ENCODE measurements around the gene CROT.
"Not testable (repeated sequence)": the region's sequence is repeated elsewhere in the genome, so short reads cannot be mapped to it uniquely, and the experiment has no call there.

The CROT gene

DNA sequence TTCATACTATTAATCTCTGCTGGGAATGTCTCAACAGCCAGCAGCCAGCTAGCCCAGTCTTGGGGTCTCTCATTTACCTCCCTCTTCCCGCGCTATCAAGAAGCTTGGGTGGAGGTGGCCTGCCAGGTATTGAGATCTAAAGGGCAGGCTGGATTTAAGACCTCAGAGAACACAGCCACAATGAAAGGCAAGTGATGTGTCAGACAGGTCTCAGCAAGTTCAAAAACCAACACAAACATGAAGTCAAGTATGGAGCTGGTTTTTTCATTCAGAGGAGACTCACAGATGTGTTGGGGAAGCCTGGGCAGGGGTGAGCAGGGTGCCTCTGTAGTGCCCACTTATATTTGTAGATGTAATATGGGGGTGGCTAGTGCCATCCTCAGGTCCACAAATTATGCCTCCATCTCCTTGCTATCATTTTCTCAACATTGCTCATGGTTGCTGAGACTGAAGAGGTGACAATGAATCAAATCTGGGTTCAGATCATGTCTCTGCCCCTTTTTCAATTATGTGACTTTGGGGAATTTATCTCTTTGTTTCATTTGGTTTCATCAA, 27.7 kb upstream of the CROT start:
- DNase-seq (ENCODE audit: low spot score) = no peak
- TF ChIP-seq, protein P1, sequence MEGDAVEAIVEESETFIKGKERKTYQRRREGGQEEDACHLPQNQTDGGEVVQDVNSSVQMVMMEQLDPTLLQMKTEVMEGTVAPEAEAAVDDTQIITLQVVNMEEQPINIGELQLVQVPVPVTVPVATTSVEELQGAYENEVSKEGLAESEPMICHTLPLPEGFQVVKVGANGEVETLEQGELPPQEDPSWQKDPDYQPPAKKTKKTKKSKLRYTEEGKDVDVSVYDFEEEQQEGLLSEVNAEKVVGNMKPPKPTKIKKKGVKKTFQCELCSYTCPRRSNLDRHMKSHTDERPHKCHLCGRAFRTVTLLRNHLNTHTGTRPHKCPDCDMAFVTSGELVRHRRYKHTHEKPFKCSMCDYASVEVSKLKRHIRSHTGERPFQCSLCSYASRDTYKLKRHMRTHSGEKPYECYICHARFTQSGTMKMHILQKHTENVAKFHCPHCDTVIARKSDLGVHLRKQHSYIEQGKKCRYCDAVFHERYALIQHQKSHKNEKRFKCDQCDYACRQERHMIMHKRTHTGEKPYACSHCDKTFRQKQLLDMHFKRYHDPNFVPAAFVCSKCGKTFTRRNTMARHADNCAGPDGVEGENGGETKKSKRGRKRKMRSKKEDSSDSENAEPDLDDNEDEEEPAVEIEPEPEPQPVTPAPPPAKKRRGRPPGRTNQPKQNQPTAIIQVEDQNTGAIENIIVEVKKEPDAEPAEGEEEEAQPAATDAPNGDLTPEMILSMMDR (IDR thresholded peaks at IDR 0.05; ENCODE audit: extremely low read depth, missing control alignments) = no peak

DNA sequence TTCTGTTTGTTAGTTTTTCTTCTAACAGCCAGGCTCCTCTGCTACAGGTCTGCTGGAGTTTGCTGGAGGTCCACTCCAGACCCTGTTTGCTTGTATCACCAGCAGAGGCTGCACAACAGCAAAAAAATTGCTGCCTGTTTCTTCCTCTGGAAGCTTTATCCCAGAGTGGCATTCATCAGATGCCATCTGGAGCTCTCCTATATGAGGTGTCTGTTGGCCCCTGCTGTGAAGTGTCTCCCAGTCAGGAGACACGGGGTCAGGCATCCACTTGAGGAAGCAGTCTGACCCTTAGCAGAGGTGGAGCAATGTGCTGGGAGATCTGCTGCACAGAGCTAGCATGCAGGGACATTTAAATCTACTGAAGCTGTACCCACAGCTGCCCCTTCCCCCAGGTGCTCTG, 26.7 kb upstream of the CROT start:
- no peak for DNase-seq (ENCODE audit: low spot score)

DNA sequence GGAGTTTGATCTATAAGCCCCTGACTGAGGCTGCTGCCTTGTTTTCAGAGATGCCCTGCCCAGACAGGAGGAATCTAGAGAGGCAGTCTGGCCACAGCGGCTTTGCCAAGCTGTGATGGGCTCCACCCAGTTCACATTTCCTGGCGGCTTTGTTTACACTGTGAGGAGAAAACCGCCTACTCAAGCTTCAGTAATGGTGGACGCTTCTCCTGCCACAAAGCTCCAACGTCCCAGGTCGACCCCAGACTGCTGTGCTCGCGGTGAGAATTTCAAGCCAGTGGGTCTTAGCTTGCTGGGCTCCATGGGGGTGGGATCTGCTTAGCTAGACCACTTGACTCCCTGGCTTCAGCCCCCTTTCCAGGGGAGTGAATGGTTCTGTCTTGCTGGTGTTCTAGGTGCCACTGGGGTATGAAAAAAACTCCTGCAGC, 26.3 kb upstream of the CROT start:
- not testable (repeated sequence) for DNase-seq (ENCODE audit: low spot score)

More for the DNA sequence above, 26.7 kb upstream of the CROT start:
- TF ChIP-seq, protein P1 (IDR thresholded peaks at IDR 0.05; ENCODE audit: extremely low read depth, missing control alignments) = no peak

DNA sequence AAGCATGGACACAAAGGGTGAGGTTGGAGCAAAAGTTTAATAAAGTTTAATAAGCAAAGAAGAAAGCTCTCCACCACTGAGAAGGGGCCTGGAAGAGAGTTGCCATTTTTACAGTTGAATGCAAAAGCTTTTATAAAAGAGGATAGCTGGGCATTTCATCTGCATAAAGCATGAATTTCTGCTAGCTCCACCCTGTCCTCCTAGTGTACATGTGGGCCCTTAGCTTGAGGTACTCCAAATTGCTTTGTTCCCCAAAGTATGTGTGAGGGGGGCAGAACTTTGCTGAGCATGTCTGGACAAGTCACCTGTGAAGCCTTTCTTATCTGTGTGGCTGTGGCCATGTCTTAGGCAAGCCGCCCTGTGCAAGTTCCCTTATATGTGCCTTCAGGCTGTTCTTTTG, 22.6 kb upstream of the CROT start:
- DNase-seq (ENCODE audit: low spot score) = no peak
- TF ChIP-seq, protein P1 (IDR thresholded peaks at IDR 0.05; ENCODE audit: extremely low read depth, missing control alignments) = no peak

- TF ChIP-seq, protein P1 (IDR thresholded peaks at IDR 0.05; ENCODE audit: extremely low read depth, missing control alignments) = no peak
- DNase-seq (ENCODE audit: low spot score) = no peak
Observed at GRCh38 chr7:87325576-87326370, 19.7 kb upstream of the CROT start.

DNA sequence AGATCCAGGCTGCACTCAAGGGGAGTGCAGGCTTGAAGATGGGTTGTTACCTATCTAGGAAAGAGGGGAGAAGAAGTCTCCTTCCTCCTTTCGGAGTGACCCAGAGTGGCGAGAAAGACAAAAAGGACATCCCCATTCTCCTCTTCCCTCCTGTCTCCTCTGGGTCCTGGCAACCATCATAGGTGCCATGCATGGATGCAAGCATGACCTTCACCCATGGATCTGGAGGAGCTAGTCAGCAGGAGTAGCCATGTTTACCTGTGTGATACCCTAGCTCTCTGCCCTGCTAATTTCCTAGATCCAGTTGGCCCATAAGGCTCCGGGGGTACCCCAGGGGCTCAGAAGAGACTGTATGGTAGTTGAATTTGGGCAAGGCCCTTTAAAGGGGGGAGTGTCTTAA, 17.2 kb upstream of the CROT start:
- TF ChIP-seq, protein P1 (IDR thresholded peaks at IDR 0.05; ENCODE audit: extremely low read depth, missing control alignments) = no peak
- no peak for DNase-seq (ENCODE audit: low spot score)

DNA sequence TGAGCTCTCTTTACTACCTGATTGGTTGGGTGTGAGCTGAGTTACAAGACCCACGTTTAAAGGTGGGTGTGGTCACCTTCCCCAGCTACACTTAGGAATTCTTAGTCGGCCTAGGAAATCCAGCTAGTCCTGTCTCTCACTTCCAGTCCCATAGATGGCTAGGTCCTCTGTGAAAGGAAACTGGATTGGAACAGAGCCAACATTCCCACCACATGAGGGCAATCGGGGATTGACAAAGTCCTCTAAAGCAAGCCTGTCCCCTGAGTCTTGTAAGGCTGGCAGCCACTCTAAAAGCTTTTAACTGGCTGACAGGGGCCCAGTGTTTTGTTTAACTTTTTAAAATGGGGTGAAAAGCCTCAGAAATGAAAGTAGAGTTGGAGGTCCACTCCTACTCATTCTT, 15.1 kb upstream of the CROT start:
- TF ChIP-seq, protein P1 (IDR thresholded peaks at IDR 0.05; ENCODE audit: extremely low read depth, missing control alignments) = no peak
- DNase-seq (ENCODE audit: low spot score) = no peak

GRCh38 chr7:87330942-87331341, 14.5 kb upstream of the CROT start:
- DNase-seq (ENCODE audit: low spot score) = no peak
- TF ChIP-seq, protein P1 (IDR thresholded peaks at IDR 0.05; ENCODE audit: extremely low read depth, missing control alignments) = no peak
